Subcutaneous adipose tissue (tissue), 4 donors: ENCODE measurements around the gene ANAPC2. TPM values are rescaled to one million over a fixed set of nuclear protein-coding genes. Genes with fewer than 3 reads are reported as not detected.

Source experiments
- total RNA-seq, 4 donors: library from RNA; depleted of rRNA; stranded (reverse); fragments of >200 nt; gene quantifications; one replicate each; pipeline ENCODE4 v1.1.0, GENCODE V29; 2016
- TF ChIP-seq, protein P1 (sequence below): fragments of 450-650 bp; IDR thresholded peaks from one replicate; pipeline ENCODE4 v1.5.1; 2016; ENCODE audit warnings: low read depth, mild to moderate bottlenecking, control low read depth, antibody characterized with exemption, moderate library complexity

The ANAPC2 gene
- total RNA-seq, 4 donors from 2014 or later = 11.6 to 53.1 (median 22.6) TPM

- TF ChIP-seq, protein P1, sequence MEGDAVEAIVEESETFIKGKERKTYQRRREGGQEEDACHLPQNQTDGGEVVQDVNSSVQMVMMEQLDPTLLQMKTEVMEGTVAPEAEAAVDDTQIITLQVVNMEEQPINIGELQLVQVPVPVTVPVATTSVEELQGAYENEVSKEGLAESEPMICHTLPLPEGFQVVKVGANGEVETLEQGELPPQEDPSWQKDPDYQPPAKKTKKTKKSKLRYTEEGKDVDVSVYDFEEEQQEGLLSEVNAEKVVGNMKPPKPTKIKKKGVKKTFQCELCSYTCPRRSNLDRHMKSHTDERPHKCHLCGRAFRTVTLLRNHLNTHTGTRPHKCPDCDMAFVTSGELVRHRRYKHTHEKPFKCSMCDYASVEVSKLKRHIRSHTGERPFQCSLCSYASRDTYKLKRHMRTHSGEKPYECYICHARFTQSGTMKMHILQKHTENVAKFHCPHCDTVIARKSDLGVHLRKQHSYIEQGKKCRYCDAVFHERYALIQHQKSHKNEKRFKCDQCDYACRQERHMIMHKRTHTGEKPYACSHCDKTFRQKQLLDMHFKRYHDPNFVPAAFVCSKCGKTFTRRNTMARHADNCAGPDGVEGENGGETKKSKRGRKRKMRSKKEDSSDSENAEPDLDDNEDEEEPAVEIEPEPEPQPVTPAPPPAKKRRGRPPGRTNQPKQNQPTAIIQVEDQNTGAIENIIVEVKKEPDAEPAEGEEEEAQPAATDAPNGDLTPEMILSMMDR = no peak
These were observed 37.5 kb upstream of the ANAPC2 start for GRCh38 chr9:137225699-137226331.

- TF ChIP-seq, protein P1 = no peak
These were observed 36.7 kb upstream of the ANAPC2 start, which contains the start of gene CYSRT1 for GRCh38 chr9:137224830-137225694. CYSRT1 (plus strand) TSS chr9:137225174; CDS start chr9:137225622, 448 bp downstream.

- TF ChIP-seq, protein P1 = no peak
These were observed 35.0 kb upstream of the ANAPC2 start for GRCh38 chr9:137223078-137223970.

- TF ChIP-seq, protein P1 = no peak
These were observed 34.1 kb upstream of the ANAPC2 start, which contains the start of gene RNF208 for GRCh38 chr9:137222190-137223077. RNF208 (minus strand) TSS chr9:137222240; CDS start chr9:137221212, 1,028 bp downstream.

DNA sequence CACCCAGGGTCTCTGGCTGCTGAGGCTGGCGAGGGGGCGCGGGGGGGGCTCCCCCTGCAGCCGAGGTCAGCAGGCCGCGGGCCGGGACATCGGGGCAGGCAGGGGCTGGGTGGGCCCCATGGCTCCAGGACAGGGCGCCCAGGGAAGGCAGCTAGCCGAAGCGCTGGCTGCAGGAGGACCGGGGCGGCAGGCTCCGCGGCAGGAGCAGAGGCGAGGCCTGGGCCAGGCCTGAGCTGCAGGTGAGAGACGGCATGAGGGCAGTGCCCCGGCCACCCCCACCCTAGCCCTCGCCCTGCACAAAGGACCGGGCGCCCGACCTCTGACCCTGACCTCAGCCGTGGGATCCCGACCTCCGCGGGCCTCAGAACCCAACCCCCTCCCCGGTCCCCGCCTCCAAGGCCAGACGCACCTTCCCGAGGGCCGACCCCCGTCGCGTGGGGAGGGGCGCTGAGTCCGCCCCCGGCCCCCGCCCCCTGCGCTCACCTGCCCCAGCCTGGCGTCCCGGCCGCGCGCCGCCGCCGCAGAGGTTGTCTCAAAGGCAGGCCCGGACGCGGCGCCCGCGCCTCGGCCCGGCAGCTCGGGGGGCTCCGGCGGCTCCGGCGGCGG lies 33.2 kb upstream of the ANAPC2 start:
- TF ChIP-seq, protein P1 = no peak

- TF ChIP-seq, protein P1 = no peak
These were observed 32.7 kb upstream of the ANAPC2 start for GRCh38 chr9:137221095-137221505.
